ENCODE results near the gene SCO2.

The SCO2 gene

GRCh38 chr22:50568626-50569025 lies 43.2 kb upstream of the SCO2 start:
- Histone ChIP-seq H3K4me1 (ENCODE audit: control insufficient read depth, insufficient read depth, low read length) (no peaks in the 10 kb centered on the region), H3K27ac (ENCODE audit: extremely low read depth, low read depth, low read length) (no peak overlapping the region), H3K36me3 (ENCODE audit: control insufficient read depth in 2 of 2, insufficient read depth in 1 of 2, low read length in 2 of 2) (peaks cover 34 to 63% of the 10 kb centered on the region in 2 experiments), H3K9me3 (ENCODE audit: control insufficient read depth, insufficient read depth, low read depth, low read length) (no peaks in the 10 kb centered on the region), H3K4me3 (ENCODE audit: low read depth, low read length) (no peak overlapping the region)
- CTCF ChIA-PET, result interaction anchor here (0.7 kb wide), 1 partner anchor 786 kb away, joined by 5 read pairs; no protein-coding TSS in a partner anchor
- POLR2A ChIA-PET, result interaction anchor here (1.8 kb wide), 1 partner anchor 43 kb away, joined by 8 read pairs; the partner anchor contains the start of gene SCO2
- TF ChIP-seq ZNF18 (tag by site-specific recombination; IDR thresholded peaks at IDR 0.05), result no peak
- no peak for TF ChIP-seq ZNF2 (tag by site-specific recombination; IDR thresholded peaks at IDR 0.05)
- no peak for TF ChIP-seq ZSCAN4 (tag by site-specific recombination; IDR thresholded peaks at IDR 0.05)
- TF ChIP-seq ZNF626 (tag by site-specific recombination; IDR thresholded peaks at IDR 0.05), result no peak
- no peak for TF ChIP-seq ZNF426 (tag by site-specific recombination; IDR thresholded peaks at IDR 0.05)
- TF ChIP-seq ZNF26 (tag by site-specific recombination; IDR thresholded peaks at IDR 0.05), result no peak
- TF ChIP-seq KLF7 (tag by site-specific recombination; IDR thresholded peaks at IDR 0.05; ENCODE audit: borderline replicate concordance), result no peak
- no peak for TF ChIP-seq ZSCAN5A (tag by site-specific recombination; IDR thresholded peaks at IDR 0.05)
- TF ChIP-seq ZNF112 (tag by site-specific recombination; IDR thresholded peaks at IDR 0.05), result no peak
- TF ChIP-seq ZNF274 (IDR thresholded peaks at IDR 0.05; ENCODE audit: low read length), result no peak
- TF ChIP-seq ZNF274 (tag by site-specific recombination; IDR thresholded peaks at IDR 0.05; ENCODE audit: borderline replicate concordance), result no peak
- TF ChIP-seq ZNF398 (tag by site-specific recombination; IDR thresholded peaks at IDR 0.05), result no peak
- TF ChIP-seq BCL6B (tag by site-specific recombination; IDR thresholded peaks at IDR 0.05), result no peak
- TF ChIP-seq ZBTB10 (tag by site-specific recombination; IDR thresholded peaks at IDR 0.05), result no peak
